Bronchial epithelial cell (primary cell): Measurements from ENCODE around the gene GPN2. TPM values are rescaled to one million over a fixed set of nuclear protein-coding genes. Genes with fewer than 3 reads are reported as not detected.
"Not testable (repeated sequence)": the region's sequence is repeated elsewhere in the genome, so short reads cannot be mapped to it uniquely, and the experiment has no call there.

Experiments
- DNase-seq: peaks from one replicate; pipeline ENCODE4 v3.0.0-alpha.2; 2010; ENCODE audit warnings: low read depth
- FAIRE-seq: peaks from 2 replicates; lab custom pipeline; 2011; peaks lifted over from hg19 to GRCh38; lab: Jason Lieb, UNC
- H3K27me3 ChIP-seq: 2 replicates; pipeline ENCODE4 v1.5.1; 2011; ENCODE audit warnings: low read length; ENCODE audit not compliant: control insufficient read depth, insufficient read depth
- H3K36me3 ChIP-seq: 2 replicates; pipeline ENCODE4 v1.5.1; 2011; ENCODE audit warnings: low read length; ENCODE audit not compliant: control insufficient read depth, insufficient read depth
- H3K4me3 ChIP-seq: 2 replicates; pipeline ENCODE4 v1.5.1; 2011; ENCODE audit warnings: mild to moderate bottlenecking, low read depth, low read length, control low read depth
- total RNA-seq: library from RNA; depleted of rRNA; stranded (reverse); fragments of >200 nt; gene quantifications from 2 replicates; pipeline ENCODE4 v1.2.1, GENCODE V29; 2014
- TF ChIP-seq, protein P1 (sequence below): IDR thresholded peaks from 2 replicates; pipeline ENCODE4 v1.5.1; 2011; ENCODE audit warnings: mild to moderate bottlenecking, moderate library complexity, low read length, control low read depth, inconsistent platforms; ENCODE audit not compliant: insufficient read depth, severe bottlenecking

Gene GPN2
- total RNA-seq, 1 donor from 2014 or later: 8.7 TPM

DNA sequence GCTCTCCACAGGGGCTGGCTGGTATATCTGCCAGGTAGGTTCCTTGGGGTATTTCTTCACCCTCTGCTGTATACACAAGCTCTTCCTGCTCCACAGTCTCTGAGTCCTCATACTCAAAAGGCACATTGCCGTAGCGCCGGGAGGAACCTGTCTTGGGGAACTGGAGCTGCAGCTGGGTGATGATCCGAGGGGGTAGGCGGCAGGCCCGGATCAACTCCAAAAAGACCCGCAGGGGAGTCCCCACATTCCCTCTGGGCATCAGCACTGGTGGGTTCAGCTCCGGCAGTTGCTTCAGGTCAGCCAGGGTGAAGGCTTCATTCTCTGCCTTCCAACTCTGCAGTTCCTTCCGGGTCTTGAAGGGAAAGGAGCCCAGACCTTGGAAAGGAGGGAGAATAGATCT, 7.3 kb upstream of the GPN2 start:
- H3K4me3 ChIP-seq: no peak overlapping the region
- no peaks in the 10 kb centered on the region for H3K27me3 ChIP-seq
- TF ChIP-seq, protein P1, sequence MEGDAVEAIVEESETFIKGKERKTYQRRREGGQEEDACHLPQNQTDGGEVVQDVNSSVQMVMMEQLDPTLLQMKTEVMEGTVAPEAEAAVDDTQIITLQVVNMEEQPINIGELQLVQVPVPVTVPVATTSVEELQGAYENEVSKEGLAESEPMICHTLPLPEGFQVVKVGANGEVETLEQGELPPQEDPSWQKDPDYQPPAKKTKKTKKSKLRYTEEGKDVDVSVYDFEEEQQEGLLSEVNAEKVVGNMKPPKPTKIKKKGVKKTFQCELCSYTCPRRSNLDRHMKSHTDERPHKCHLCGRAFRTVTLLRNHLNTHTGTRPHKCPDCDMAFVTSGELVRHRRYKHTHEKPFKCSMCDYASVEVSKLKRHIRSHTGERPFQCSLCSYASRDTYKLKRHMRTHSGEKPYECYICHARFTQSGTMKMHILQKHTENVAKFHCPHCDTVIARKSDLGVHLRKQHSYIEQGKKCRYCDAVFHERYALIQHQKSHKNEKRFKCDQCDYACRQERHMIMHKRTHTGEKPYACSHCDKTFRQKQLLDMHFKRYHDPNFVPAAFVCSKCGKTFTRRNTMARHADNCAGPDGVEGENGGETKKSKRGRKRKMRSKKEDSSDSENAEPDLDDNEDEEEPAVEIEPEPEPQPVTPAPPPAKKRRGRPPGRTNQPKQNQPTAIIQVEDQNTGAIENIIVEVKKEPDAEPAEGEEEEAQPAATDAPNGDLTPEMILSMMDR: no peak
- FAIRE-seq (no peak), DNase-seq (no peak)
- peaks cover 11% of the 10 kb centered on the region for H3K36me3 ChIP-seq

DNA sequence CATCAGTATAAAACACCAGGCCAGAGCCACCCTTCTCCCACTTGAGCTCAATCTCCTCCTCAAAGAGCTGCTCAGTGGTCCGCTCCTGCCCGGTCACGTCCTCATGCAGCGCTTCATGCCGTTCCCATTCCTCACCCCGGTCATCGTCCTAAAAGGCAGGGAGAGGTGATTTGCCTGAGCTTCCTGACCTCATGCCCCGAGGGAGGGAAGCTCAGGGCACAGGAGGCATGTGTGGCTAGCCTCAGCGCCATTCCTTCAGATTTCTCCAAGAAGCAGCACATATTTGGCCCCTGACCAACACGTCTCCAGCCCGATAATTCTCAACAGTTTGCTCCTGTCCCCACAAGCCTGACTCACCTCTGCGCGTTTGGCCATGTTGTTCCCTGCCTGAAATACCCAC, 4.2 kb upstream of the GPN2 start:
- Histone ChIP-seq H3K36me3 (peaks cover 13% of the 10 kb centered on the region), H3K4me3 (no peak overlapping the region), H3K27me3 (no peaks in the 10 kb centered on the region)
- peak; percentile 93 for DNase-seq
- no peak for FAIRE-seq
- TF ChIP-seq, protein P1: no peak

DNA sequence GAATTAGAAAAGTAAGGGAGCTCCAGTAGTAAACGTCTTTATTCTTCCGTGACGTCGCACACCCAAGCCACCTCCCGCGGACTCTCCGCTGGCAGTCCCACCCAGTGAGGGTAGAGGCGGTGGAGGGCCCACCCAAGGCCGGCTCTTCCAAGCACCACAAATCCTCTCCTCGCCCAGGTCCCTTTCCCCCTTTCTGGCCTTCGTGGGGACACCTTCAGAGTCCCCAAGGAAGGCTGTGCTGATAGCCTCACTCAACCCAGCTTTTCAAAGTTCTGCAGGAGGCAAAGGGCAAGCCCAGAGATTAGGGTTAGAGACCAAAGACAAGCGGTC, 349 bp upstream of the GPN2 start:
- TF ChIP-seq, protein P1: no peak
- no peak for FAIRE-seq
- peaks cover 21% of the 10 kb centered on the region for H3K36me3 ChIP-seq
- DNase-seq: no peak
- peak overlapping the region; percentile 82 for H3K4me3 ChIP-seq
- no peaks in the 10 kb centered on the region for H3K27me3 ChIP-seq

DNA sequence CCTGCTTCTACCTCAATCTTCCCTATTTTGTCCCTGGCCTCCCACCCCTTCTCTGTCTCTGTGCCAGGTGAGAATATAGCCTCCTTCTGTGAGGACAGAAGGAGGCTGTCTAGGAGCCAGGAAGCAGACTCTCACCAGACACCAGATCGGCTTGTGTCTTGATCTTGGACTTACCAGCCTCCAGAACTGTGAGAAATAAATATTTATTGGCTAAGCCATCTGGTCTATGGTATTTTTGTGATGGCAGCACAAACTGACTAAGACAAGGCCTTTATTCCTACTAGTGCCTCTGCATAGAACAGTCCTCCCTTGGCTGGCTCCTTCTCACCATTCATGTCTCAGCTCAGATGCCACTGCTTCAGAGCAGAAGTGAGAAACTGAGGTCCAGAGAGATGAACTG, 1.9 kb downstream of the GPN2 start:
- no peak overlapping the region for H3K4me3 ChIP-seq
- TF ChIP-seq, protein P1: no peak
- no peak for DNase-seq
- no peaks in the 10 kb centered on the region for H3K27me3 ChIP-seq
- H3K36me3 ChIP-seq: peaks cover 29% of the 10 kb centered on the region
- FAIRE-seq: no peak

DNA sequence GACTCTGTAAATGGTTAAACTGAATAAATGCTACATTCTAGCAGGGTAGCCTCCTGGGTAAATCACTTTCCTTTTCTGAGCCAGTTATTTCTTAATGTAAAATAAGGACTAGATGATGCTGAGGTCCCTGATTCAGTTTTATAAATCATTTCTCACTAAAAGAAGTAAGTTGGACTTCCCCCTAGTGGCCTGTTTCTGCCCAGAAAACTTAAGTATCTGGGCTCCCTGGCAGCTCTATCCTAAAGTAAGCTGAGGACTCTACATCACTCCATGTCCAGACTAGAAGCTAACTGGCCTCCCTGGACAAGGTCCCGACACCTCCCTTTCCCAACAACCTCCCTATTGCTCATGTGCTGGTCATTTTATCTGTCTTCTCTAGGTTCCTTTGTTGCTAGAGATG, 3.0 kb downstream of the GPN2 start:
- Histone ChIP-seq H3K27me3 (no peaks in the 10 kb centered on the region), H3K4me3 (no peak overlapping the region), H3K36me3 (peaks cover 30% of the 10 kb centered on the region)
- TF ChIP-seq, protein P1: peak; percentile 59
- FAIRE-seq (no peak), DNase-seq (peak; percentile 41)

DNA sequence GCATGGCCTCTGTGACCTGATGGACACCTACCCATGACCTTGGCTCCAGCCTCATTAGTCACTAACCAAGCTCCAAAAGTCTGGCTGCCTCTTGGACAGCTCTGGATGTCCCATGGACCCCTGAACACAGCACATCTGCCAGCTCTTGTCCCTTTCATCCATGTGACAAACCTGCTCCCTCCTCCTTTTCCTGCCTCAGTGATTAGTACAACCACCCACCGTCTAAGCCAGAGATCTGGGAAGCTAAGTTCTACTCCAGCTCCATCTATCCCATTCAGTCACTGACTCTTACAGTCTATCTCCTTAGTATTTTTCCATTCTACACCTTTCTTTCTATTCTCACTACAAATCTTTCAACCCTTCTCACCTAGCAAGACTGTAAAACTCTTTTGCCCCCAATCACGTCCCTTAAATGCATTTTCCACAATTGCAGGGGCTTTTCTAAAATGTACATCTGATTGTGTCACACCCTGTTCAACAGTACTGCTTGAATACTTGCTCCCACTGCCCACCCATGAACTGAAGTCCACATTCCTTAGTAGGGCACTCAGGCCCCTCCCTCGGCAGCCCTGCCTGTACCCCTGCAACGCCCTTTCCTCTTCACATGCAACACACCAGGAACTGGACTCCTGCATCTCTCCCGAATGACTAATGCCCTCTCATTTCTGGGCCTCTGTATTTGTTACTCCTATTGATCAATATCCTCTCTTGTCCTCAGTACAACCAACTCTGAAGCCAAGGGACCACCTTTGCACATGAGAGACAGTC, 7.2 kb downstream of the GPN2 start:
- no peak for FAIRE-seq
- DNase-seq: no peak
- TF ChIP-seq, protein P1: no peak
- Histone ChIP-seq H3K36me3 (peaks cover 25% of the 10 kb centered on the region), H3K4me3 (no peak overlapping the region), H3K27me3 (no peaks in the 10 kb centered on the region)

DNA sequence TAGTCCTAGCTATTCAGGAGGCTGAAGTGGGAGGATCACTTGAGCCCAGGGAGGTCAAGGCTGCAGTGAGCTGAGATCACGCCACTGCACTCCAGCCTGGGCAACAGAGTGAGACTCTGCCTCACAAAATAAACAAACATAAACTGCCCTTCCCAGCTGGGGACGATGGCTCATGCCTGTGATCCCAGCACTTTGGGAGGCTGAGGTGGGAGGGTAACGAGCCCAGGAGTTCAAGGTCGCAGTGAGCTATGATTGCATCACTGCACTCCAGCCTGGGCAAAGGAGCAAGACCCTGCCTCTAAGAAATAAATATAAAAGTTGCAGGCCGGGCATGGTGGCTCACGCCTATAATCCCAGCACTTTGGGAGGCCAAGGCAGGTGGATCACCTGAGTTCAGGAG, 8.5 kb downstream of the GPN2 start:
- not testable (repeated sequence) for H3K27me3 ChIP-seq, H3K4me3 ChIP-seq, DNase-seq, FAIRE-seq
- peaks cover 25% of the 10 kb centered on the region for H3K36me3 ChIP-seq
